ENCODE data around the gene JPH4. TPM values are rescaled to one million over a fixed set of nuclear protein-coding genes. Genes with fewer than 3 reads are reported as not detected.
"Not testable (repeated sequence)": the region's sequence is repeated elsewhere in the genome, so short reads cannot be mapped to it uniquely, and the experiment has no call there.

JPH4 gene
- total and polyA plus RNA-seq, 2 donors (not counting 1 experiment from before 2014, with no cell fraction given), result not detected

GRCh38 chr14:23612354-23612732 lies 33.8 kb upstream of the JPH4 start:
- Histone ChIP-seq H3K36me3 (ENCODE audit: control insufficient read depth, insufficient read depth, low read length) (no peaks in the 10 kb centered on the region), H2AFZ (ENCODE audit: low read length) (no peak overlapping the region), H3K4me3 (replicated peaks in 1 of 4; ENCODE audit: control extremely low read depth in 1 of 4, insufficient read depth in 1 of 4, low read depth in 3 of 4, low read length in 4 of 4) (no peak overlapping the region), H4K20me1 (ENCODE audit: control insufficient read depth, extremely low read depth, insufficient read depth, low read length) (no peaks in the 10 kb centered on the region), H3K4me2 (ENCODE audit: extremely low read depth, insufficient read depth, low read length) (no peak overlapping the region), H3K9me3 (ENCODE audit: control insufficient read depth, insufficient read depth, low read depth, low read length) (no peaks in the 10 kb centered on the region), H3K27me3 (ENCODE audit: control insufficient read depth, insufficient read depth, low read length) (no peaks in the 10 kb centered on the region), H3K27ac (ENCODE audit: insufficient read depth, low read length) (no peak overlapping the region), H3K9ac (ENCODE audit: insufficient read depth, low read length) (no peak overlapping the region), H3K79me2 (ENCODE audit: control insufficient read depth, insufficient read depth, low read length) (no peaks in the 10 kb centered on the region), H3K4me1 (ENCODE audit: control insufficient read depth, extremely low read depth, insufficient read depth, low read length) (no peaks in the 10 kb centered on the region)
- DNase-seq (ENCODE audit: low read depth in 2 of 2), result no peak
- no peak for TF ChIP-seq EZH2 (IDR thresholded peaks at IDR 0.05; ENCODE audit: low read length, missing control alignments)
- no peak for TF ChIP-seq CTCF (conservative IDR thresholded peaks at IDR 0.05 in 1 of 2, IDR thresholded peaks at IDR 0.05 in 1 of 2; ENCODE audit: low read depth in 1 of 2, low read length in 2 of 2)

DNA sequence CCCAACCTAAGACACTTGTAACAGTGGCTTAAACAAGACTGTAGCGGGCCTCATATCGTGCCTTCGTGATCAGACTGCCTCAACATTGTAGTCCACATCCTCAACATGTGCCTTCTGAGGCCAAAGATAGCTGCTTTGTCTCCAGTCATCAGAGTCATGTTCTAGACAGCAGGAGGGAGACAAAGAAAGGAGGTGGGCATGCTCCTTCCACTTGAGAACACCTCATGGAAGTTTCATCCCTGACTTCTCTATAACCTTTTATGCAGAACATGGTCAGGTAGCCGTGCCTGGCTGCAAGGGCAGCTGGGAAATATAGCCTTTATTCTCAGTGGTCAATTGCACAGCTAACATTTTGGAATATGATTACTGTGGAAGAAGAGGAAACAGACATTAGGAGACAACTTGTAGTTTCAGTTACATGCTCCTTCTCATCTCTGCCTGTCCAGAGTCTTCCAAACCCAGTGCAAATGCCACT lies 32.3 kb upstream of the JPH4 start:
- H3K9ac ChIP-seq (ENCODE audit: insufficient read depth, low read length), result no peak overlapping the region
- no peak overlapping the region for H3K27ac ChIP-seq (ENCODE audit: insufficient read depth, low read length)
- H2AFZ ChIP-seq (ENCODE audit: low read length), result no peak overlapping the region
- H4K20me1 ChIP-seq (ENCODE audit: control insufficient read depth, extremely low read depth, insufficient read depth, low read length), result no peaks in the 10 kb centered on the region
- no peak for DNase-seq (ENCODE audit: low read depth in 2 of 2)
- no peaks in the 10 kb centered on the region for H3K9me3 ChIP-seq (ENCODE audit: control insufficient read depth, insufficient read depth, low read depth, low read length)
- no peak overlapping the region for H3K4me3 ChIP-seq (replicated peaks in 1 of 4; ENCODE audit: control extremely low read depth in 1 of 4, insufficient read depth in 1 of 4, low read depth in 3 of 4, low read length in 4 of 4)
- H3K27me3 ChIP-seq (ENCODE audit: control insufficient read depth, insufficient read depth, low read length), result no peaks in the 10 kb centered on the region
- no peak overlapping the region for H3K4me2 ChIP-seq (ENCODE audit: extremely low read depth, insufficient read depth, low read length)
- no peak for TF ChIP-seq EZH2 (IDR thresholded peaks at IDR 0.05; ENCODE audit: low read length, missing control alignments)
- TF ChIP-seq CTCF (conservative IDR thresholded peaks at IDR 0.05 in 1 of 2, IDR thresholded peaks at IDR 0.05 in 1 of 2; ENCODE audit: low read depth in 1 of 2, low read length in 2 of 2), result no peak
- no peaks in the 10 kb centered on the region for H3K79me2 ChIP-seq (ENCODE audit: control insufficient read depth, insufficient read depth, low read length)
- no peaks in the 10 kb centered on the region for H3K36me3 ChIP-seq (ENCODE audit: control insufficient read depth, insufficient read depth, low read length)
- no peaks in the 10 kb centered on the region for H3K4me1 ChIP-seq (ENCODE audit: control insufficient read depth, extremely low read depth, insufficient read depth, low read length)

GRCh38 chr14:23610090-23610814 lies 31.7 kb upstream of the JPH4 start:
- TF ChIP-seq EZH2 (IDR thresholded peaks at IDR 0.05; ENCODE audit: low read length, missing control alignments) (no peak), CTCF (conservative IDR thresholded peaks at IDR 0.05 in 1 of 2, IDR thresholded peaks at IDR 0.05 in 1 of 2; ENCODE audit: low read depth in 1 of 2, low read length in 2 of 2) (no peak)
- H3K9me3 ChIP-seq (ENCODE audit: control insufficient read depth, insufficient read depth, low read depth, low read length), result no peaks in the 10 kb centered on the region
- no peak for DNase-seq (ENCODE audit: low read depth in 2 of 2)
- no peak overlapping the region for H3K9ac ChIP-seq (ENCODE audit: insufficient read depth, low read length)
- H4K20me1 ChIP-seq (ENCODE audit: control insufficient read depth, extremely low read depth, insufficient read depth, low read length), result no peaks in the 10 kb centered on the region
- H3K36me3 ChIP-seq (ENCODE audit: control insufficient read depth, insufficient read depth, low read length), result no peaks in the 10 kb centered on the region
- H3K79me2 ChIP-seq (ENCODE audit: control insufficient read depth, insufficient read depth, low read length), result no peaks in the 10 kb centered on the region
- no peak overlapping the region for H3K27ac ChIP-seq (ENCODE audit: insufficient read depth, low read length)
- H3K27me3 ChIP-seq (ENCODE audit: control insufficient read depth, insufficient read depth, low read length), result no peaks in the 10 kb centered on the region
- no peak overlapping the region for H3K4me3 ChIP-seq (replicated peaks in 1 of 4; ENCODE audit: control extremely low read depth in 1 of 4, insufficient read depth in 1 of 4, low read depth in 3 of 4, low read length in 4 of 4)
- no peak overlapping the region for H3K4me2 ChIP-seq (ENCODE audit: extremely low read depth, insufficient read depth, low read length)
- H3K4me1 ChIP-seq (ENCODE audit: control insufficient read depth, extremely low read depth, insufficient read depth, low read length), result no peaks in the 10 kb centered on the region
- no peak overlapping the region for H2AFZ ChIP-seq (ENCODE audit: low read length)

- DNase-seq (ENCODE audit: low read depth in 2 of 2); H3K36me3 ChIP-seq (ENCODE audit: control insufficient read depth, insufficient read depth, low read length); H3K4me3 ChIP-seq (replicated peaks in 1 of 4; ENCODE audit: control extremely low read depth in 1 of 4, insufficient read depth in 1 of 4, low read depth in 3 of 4, low read length in 4 of 4); H3K27me3 ChIP-seq (ENCODE audit: control insufficient read depth, insufficient read depth, low read length); H3K9ac ChIP-seq (ENCODE audit: insufficient read depth, low read length); H3K4me1 ChIP-seq (ENCODE audit: control insufficient read depth, extremely low read depth, insufficient read depth, low read length); H3K4me2 ChIP-seq (ENCODE audit: extremely low read depth, insufficient read depth, low read length); H3K27ac ChIP-seq (ENCODE audit: insufficient read depth, low read length); H4K20me1 ChIP-seq (ENCODE audit: control insufficient read depth, extremely low read depth, insufficient read depth, low read length); H3K9me3 ChIP-seq (ENCODE audit: control insufficient read depth, insufficient read depth, low read depth, low read length); H3K79me2 ChIP-seq (ENCODE audit: control insufficient read depth, insufficient read depth, low read length); H2AFZ ChIP-seq (ENCODE audit: low read length): not testable (repeated sequence)
Observed at GRCh38 chr14:23609411-23610089, 31.0 kb upstream of the JPH4 start.
